ENCODE results near the gene ZNF595.
"Not testable (repeated sequence)": the region's sequence is repeated elsewhere in the genome, so short reads cannot be mapped to it uniquely, and the experiment has no call there.

Gene ZNF595

GRCh38 chr4:121408-122084, 68.4 kb downstream of the ZNF595 start:
- H3K27ac ChIP-seq = no peak overlapping the region
- no peak for TF ChIP-seq CTCF (IDR thresholded peaks at IDR 0.05)
- no peak overlapping the region for H3K4me3 ChIP-seq
- DNase-seq (ENCODE audit: low spot score) = no peak

GRCh38 chr4:123922-124274, 70.8 kb downstream of the ZNF595 start:
- peak overlapping the region; percentile 73 for H3K4me3 ChIP-seq
- peak overlapping the region in 1 of 2 donors; percentile 92 for H3K27ac ChIP-seq
- DNase-seq (ENCODE audit: low spot score) = not testable (repeated sequence)

- peak within 1 kb of the TSS; percentile 64 to 92 for H3K27ac ChIP-seq
- DNase-seq (ENCODE audit: low spot score) = peak; percentile 96
- H3K4me3 ChIP-seq = peak within 1 kb of the TSS; percentile 73
- no peak for TF ChIP-seq CTCF (IDR thresholded peaks at IDR 0.05)
Observed at GRCh38 chr4:124275-125081, 71.4 kb downstream of the ZNF595 start, which contains the start of gene ZNF718. Gene ZNF718, plus strand, starts transcription at chr4:124501. Its CDS starts 170 bp downstream, at chr4:124671.

GRCh38 chr4:125091-125771, 72.1 kb downstream of the ZNF595 start:
- Histone ChIP-seq H3K27ac (peak overlapping the region; percentile 64 to 92), H3K4me3 (peak overlapping the region; percentile 73)
- no peak for DNase-seq (ENCODE audit: low spot score)
- no peak for TF ChIP-seq CTCF (IDR thresholded peaks at IDR 0.05)

- peak overlapping the region; percentile 73 for H3K4me3 ChIP-seq
- no peak for DNase-seq (ENCODE audit: low spot score)
- H3K27ac ChIP-seq = peak overlapping the region in 1 of 2 donors; percentile 92
- TF ChIP-seq CTCF (IDR thresholded peaks at IDR 0.05) = no peak
Observed at GRCh38 chr4:125833-126232, 72.7 kb downstream of the ZNF595 start.

- no peak overlapping the region for H3K4me3 ChIP-seq
- DNase-seq (ENCODE audit: low spot score) = no peak
- no peak for TF ChIP-seq CTCF (IDR thresholded peaks at IDR 0.05)
- no peak overlapping the region for H3K27ac ChIP-seq
Observed at GRCh38 chr4:132483-132882, 79.4 kb downstream of the ZNF595 start.
